ENCODE data around the gene NFKBIA.

GRCh38 chr14:35387219-35387618, 17.3 kb downstream of the NFKBIA start:
- no peak for TF ChIP-seq CTCF (IDR thresholded peaks at IDR 0.05; ENCODE audit: insufficient read depth, low read depth, low read length)
- TF ChIP-seq EZH2 (IDR thresholded peaks at IDR 0.05; ENCODE audit: insufficient read depth, low read length) = no peak

All from astrocyte (in vitro differentiated cells and primary cell).